GM12872 (cell line): Measurements from ENCODE around the gene SSH2.

Experiments
- CTCF ChIP-seq: IDR thresholded peaks from 3 replicates; pipeline ENCODE4 v1.5.1; 2011; ENCODE audit warnings: low read depth, mild to moderate bottlenecking, low read length, moderate library complexity; ENCODE audit not compliant: insufficient read depth

The SSH2 gene

GRCh38 chr17:29590411-29591145 lies 339.4 kb downstream of the SSH2 start:
- no peak for TF ChIP-seq CTCF

DNA sequence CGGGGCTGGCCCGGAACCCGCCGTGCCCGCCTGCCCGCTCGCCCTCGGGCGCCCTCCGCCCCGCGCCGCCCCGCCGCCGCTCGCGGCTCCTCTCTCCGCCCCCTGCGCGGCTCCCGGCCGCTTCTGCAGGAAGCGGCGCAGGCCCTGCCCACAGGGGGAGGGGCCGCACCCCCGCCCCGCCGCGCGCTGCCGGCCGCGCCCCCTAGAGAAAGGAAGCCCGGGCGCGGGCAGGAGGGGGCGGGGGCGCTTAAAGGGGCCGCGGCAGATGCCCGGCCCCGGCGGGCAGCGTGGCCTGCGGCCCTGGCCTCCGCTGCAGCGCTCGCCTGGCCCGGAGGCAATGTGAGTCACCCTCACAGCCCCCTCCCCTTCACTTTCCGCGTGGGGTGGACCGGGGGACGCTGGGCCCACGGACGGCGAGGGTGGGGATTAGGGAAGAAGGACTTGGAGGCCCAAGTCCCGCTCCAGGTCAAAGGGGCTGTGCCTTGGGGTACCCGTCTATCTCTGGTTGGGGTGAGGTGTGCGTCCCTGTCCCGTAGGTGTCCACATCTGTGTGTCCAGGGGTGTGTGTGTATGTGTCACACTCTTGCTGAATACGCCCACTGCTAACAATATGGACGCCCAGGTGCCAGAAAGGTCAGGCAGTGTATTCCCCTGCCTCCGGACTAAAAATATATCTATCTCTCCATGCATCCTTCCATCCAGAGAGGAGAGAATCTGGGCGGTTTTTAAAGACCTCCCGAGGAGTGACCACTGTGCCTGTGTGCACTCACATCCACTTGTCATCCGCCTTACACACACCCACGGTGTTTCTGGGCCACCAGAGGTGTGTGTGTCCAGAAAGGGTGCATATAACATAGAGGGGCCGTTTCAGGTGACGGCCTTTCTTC lies 340.3 kb downstream of the SSH2 start, which contains the start of gene GIT1:
Gene GIT1 (minus strand): TSS at position 125 of the 887 bp plus-strand sequence. CDS start 270 bp downstream, outside the sequence.
- no peak for TF ChIP-seq CTCF

DNA sequence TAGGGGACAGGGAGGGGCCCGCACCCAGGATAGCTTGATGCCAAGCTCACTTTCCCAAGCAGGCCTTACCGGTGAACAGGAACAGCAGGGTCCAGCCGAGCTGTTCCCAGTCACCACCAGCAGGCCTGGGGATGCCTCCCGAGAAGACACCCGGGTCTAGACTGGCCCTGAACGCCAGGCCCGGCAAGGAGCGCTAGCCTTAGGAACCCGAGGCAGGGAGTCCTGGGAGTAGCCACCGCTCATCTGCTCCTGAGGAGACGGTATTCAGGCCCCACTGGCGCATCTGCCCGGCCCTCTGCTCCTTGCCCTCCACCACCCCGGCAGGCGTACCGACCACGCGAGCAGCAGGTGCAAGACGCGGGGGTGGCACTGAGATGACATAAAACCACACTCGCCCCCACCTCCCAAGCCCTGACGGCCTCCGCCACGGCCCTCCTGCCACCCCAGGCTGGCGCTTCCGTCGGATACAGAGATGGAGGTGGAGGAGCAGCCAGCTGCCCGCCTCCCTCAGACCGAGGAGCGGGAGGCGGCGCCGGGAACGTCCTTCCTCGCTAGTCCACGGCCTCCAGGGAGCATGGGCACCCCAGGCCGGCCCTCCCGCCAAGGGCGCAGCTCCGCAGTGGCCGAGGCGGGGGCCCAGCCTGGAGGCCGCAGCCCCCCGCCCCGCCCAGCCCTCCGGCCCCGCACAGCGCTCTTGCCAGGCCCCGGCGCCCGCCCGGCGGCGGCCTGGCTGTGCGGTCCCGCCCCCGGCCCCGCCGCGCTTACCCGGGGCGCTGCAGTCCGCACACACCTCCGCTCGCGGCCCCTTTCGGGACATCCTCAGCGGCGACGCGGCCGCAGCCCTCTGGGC lies 341.2 kb downstream of the SSH2 start:
- TF ChIP-seq CTCF, result no peak

GRCh38 chr17:29588017-29588561 lies 341.9 kb downstream of the SSH2 start:
- TF ChIP-seq CTCF, result no peak

DNA sequence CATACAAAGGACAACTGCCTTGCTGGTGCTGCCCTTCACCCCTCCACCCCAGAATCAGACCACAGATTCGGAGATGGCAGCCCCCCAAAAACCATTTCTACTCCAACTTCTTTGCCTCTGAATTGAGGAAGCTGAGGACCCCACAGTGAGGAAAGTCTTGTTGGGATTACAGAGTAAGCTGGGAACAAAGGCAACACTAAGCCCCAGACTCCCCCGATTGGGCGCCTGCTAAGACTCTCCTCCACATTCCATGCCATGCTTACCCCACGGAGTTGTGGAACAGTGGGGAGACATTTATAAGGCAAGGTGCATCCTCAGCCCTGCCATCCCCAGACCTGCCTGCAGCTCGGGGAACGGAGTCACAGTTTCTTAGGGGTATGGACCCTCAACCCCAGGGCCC lies 342.4 kb downstream of the SSH2 start:
- TF ChIP-seq CTCF, result no peak

GRCh38 chr17:29586676-29587469 lies 343.2 kb downstream of the SSH2 start:
- TF ChIP-seq CTCF, result no peak
